MCF 10A (cell line): ENCODE results near the gene CABYR. TPM values are rescaled to one million over a fixed set of nuclear protein-coding genes. Genes with fewer than 3 reads are reported as not detected.

Experiments
- BruUV-seq: library from RNA; stranded (reverse); fragments of 400-500 nt; replicated peaks from 2 replicates; lab custom pipeline; 2021; lab: Mats Ljungman, UMichigan
- CTCF ChIA-PET: fragments of 300-600 bp; sonication (Branson Sonifier 250); formaldehyde crosslinking; extraction: SDS; loops from one replicate; lab custom pipeline; 2021; ENCODE audit warnings: antibody characterized with exemption, inconsistent platforms; lab: Yijun Ruan, JAX
- POLR2A ChIA-PET: fragments of 300-600, 350-650 bp; sonication (Branson Sonifier 250); formaldehyde crosslinking; extraction: SDS; loops from one replicate; lab custom pipeline; 2020; ENCODE audit warnings: antibody characterized with exemption, inconsistent platforms; lab: Yijun Ruan, JAX
- DNase-seq: peaks from one replicate; pipeline ENCODE4 v3.0.0-alpha.2; 2018; ENCODE audit not compliant: unreplicated experiment
- H3K27ac Mint-ChIP-seq: one replicate; pipeline ENCODE4 v1.8.0; 2022; ENCODE audit warnings: mild to moderate bottlenecking, low read depth, mixed read lengths; ENCODE audit not compliant: unreplicated experiment
- H3K27me3 Mint-ChIP-seq: one replicate; pipeline ENCODE4 v1.8.0; 2022; ENCODE audit warnings: mixed read lengths; ENCODE audit not compliant: insufficient read depth, unreplicated experiment
- H3K36me3 Mint-ChIP-seq: one replicate; pipeline ENCODE4 v1.8.0; 2022; ENCODE audit warnings: mild to moderate bottlenecking, moderate library complexity, mixed read lengths; ENCODE audit not compliant: insufficient read depth, unreplicated experiment
- H3K4me1 Mint-ChIP-seq: one replicate; pipeline ENCODE4 v1.8.0; 2022; ENCODE audit warnings: mixed read lengths; ENCODE audit not compliant: insufficient read depth, unreplicated experiment
- H3K4me3 Mint-ChIP-seq: one replicate; pipeline ENCODE4 v1.8.0; 2022; ENCODE audit warnings: mild to moderate bottlenecking, moderate library complexity, mixed read lengths; ENCODE audit not compliant: unreplicated experiment
- H3K9me3 Mint-ChIP-seq: one replicate; pipeline ENCODE4 v1.8.0; 2022; ENCODE audit warnings: mixed read lengths; ENCODE audit not compliant: unreplicated experiment
- CTCF ChIP-seq: fragments of 200-600 bp; IDR thresholded peaks from one replicate; pipeline ENCODE4 v1.8.0; 2022; ENCODE audit warnings: antibody characterized with exemption, mild to moderate bottlenecking; ENCODE audit not compliant: unreplicated experiment
- intact Hi-C: fragments of 100-400 bp; cut with micrococcal nuclease; formaldehyde crosslinking; loops from 2 replicates; pipeline ENCODE4 v1.14.1; 2022
- total RNA-seq: library from RNA; stranded (reverse); gene quantifications from 2 replicates; pipeline ENCODE4 v1.2.3, GENCODE V29; 2022

Gene CABYR
- total RNA-seq, 1 experiment from 2014 or later, result 3.0 TPM

GRCh38 chr18:24187049-24187448, 48.2 kb downstream of the CABYR start:
- H3K4me1 Mint-ChIP-seq, result peaks cover 5% of the 10 kb centered on the region
- intact Hi-C loops, result no loop called here
- no peak overlapping the region for H3K27ac Mint-ChIP-seq
- ChIA-PET CTCF (interaction anchor here (0.6 to 7.3 kb wide), 2 partner anchors 10 to 173 kb away, joined by 3 to 54 read pairs; no protein-coding TSS in a partner anchor), POLR2A (no interaction called here)
- no peaks in the 10 kb centered on the region for H3K9me3 Mint-ChIP-seq
- no peaks in the 10 kb centered on the region for H3K27me3 Mint-ChIP-seq
- no peak for TF ChIP-seq CTCF
- no peaks in the 10 kb centered on the region for H3K36me3 Mint-ChIP-seq
- no peak overlapping the region for H3K4me3 Mint-ChIP-seq
- no peak for DNase-seq
- no TSS peak for BruUV-seq

GRCh38 chr18:24187689-24188088, 48.8 kb downstream of the CABYR start:
- no TSS peak for BruUV-seq

DNA sequence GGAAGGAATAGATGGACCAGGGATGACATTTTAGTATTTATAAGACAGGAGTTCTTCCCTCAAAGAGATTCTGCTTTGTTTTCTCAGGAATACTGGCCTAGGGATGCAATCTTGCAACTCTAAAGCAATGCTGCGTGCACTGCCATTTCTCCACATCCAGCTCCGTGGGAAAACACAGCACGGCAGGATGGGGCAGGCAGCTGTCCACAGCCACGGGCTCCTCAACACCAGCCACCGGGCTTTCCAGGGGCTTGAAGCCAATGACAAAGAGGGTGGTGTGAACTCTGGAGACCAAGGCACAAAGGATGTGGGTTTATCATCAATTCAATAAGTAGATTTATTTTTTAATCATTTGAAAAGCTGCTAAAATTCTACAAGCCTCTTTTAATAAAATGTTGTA, 49.3 kb downstream of the CABYR start:
- ChIA-PET CTCF (interaction anchor here (1.2 to 7.3 kb wide), 2 partner anchors 11 to 24 kb away, joined by 3 to 54 read pairs; no protein-coding TSS in a partner anchor), POLR2A (no interaction called here)
- TF ChIP-seq CTCF, result no peak
- H3K4me1 Mint-ChIP-seq, result peaks cover 5% of the 10 kb centered on the region
- H3K9me3 Mint-ChIP-seq, result no peaks in the 10 kb centered on the region
- no peak overlapping the region for H3K4me3 Mint-ChIP-seq
- H3K36me3 Mint-ChIP-seq, result peaks cover under 1% of the 10 kb centered on the region
- no peak for DNase-seq
- H3K27ac Mint-ChIP-seq, result no peak overlapping the region
- no peaks in the 10 kb centered on the region for H3K27me3 Mint-ChIP-seq
- no TSS peak for BruUV-seq
- intact Hi-C loops, result no loop called here

More at GRCh38 chr18:24187689-24188088, 48.8 kb downstream of the CABYR start:
- ChIA-PET POLR2A (no interaction called here), CTCF (interaction anchor here (7.3 kb wide), 1 partner anchor 11 kb away, joined by 54 read pairs; no protein-coding TSS in a partner anchor)
- H3K4me1 Mint-ChIP-seq, result peaks cover 5% of the 10 kb centered on the region
- no peaks in the 10 kb centered on the region for H3K36me3 Mint-ChIP-seq
- H3K27ac Mint-ChIP-seq, result no peak overlapping the region
- H3K4me3 Mint-ChIP-seq, result no peak overlapping the region
- intact Hi-C loops, result no loop called here
- no peak for TF ChIP-seq CTCF
- H3K27me3 Mint-ChIP-seq, result no peaks in the 10 kb centered on the region
- no peak for DNase-seq
- H3K9me3 Mint-ChIP-seq, result no peaks in the 10 kb centered on the region

GRCh38 chr18:24189007-24189528, 50.2 kb downstream of the CABYR start:
- CTCF ChIA-PET, result interaction anchor here (0.5 to 7.3 kb wide), 3 partner anchors 12 to 35 kb away, joined by 3 to 54 read pairs (median 3); no protein-coding TSS in a partner anchor
- H3K9me3 Mint-ChIP-seq, result no peaks in the 10 kb centered on the region
- POLR2A ChIA-PET, result no interaction called here
- no peak for TF ChIP-seq CTCF
- no peaks in the 10 kb centered on the region for H3K27me3 Mint-ChIP-seq
- intact Hi-C loops, result no loop called here
- no peak overlapping the region for H3K27ac Mint-ChIP-seq
- no peak for DNase-seq
- no TSS peak for BruUV-seq
- H3K4me1 Mint-ChIP-seq, result peaks cover 5% of the 10 kb centered on the region
- no peak overlapping the region for H3K4me3 Mint-ChIP-seq
- H3K36me3 Mint-ChIP-seq, result peaks cover 10% of the 10 kb centered on the region
